A549 treated with AZD9567 at 1 μM for 4 hours (cell line): Measurements from ENCODE around the gene RAD51AP1. TPM values are rescaled to one million over a fixed set of nuclear protein-coding genes. Genes with fewer than 3 reads are reported as not detected.

ENCODE experiments used
- total RNA-seq: library from RNA; stranded (reverse); fragments of 200-300 nt; extraction: Qiagen RNA extraction; gene quantifications from 5 replicates; pipeline ENCODE4 v1.2.3, GENCODE V29; 2022; ENCODE audit not compliant: insufficient read depth

The RAD51AP1 gene
- 14.0 to 28.9 TPM (median 17.8 TPM) in 5 replicates for total RNA-seq

GRCh38 chr12:4538207-4539160, at the start of gene RAD51AP1:
RAD51AP1 (plus strand) TSS chr12:4538890; CDS start chr12:4538940, 50 bp downstream.

GRCh38 chr12:4562034-4562657, 23.5 kb downstream of the RAD51AP1 start, which contains the start of gene DYRK4:
DYRK4 (plus strand) TSS chr12:4562208; CDS start chr12:4562246, 38 bp downstream.

Other genes with a start within 250 kb of the RAD51AP1 start
- 32.8 to 49.6 TPM (median 45.3 TPM) in 5 replicates for gene TIGAR, start 217.7 kb upstream of the RAD51AP1 start, total RNA-seq
- not detected in 5 replicates for gene FGF23, start 159.2 kb upstream of the RAD51AP1 start, total RNA-seq
- not detected in 5 replicates for gene FGF6, start 93.1 kb upstream of the RAD51AP1 start, total RNA-seq
- 34.4 to 50.4 TPM (median 49.9 TPM) in 5 replicates for gene DYRK4, start 23.3 kb downstream of the RAD51AP1 start, total RNA-seq
- gene AKAP3, start 110.2 kb downstream of the RAD51AP1 start, total RNA-seq: 0.06 to 0.24 TPM (median 0.13 TPM) in 4 of 5 replicates, not detected in the other
- 106 to 212 TPM (median 115 TPM) in 5 replicates for gene NDUFA9, start 110.2 kb downstream of the RAD51AP1 start, total RNA-seq
- not detected in 5 replicates for gene GALNT8, start 181.5 kb downstream of the RAD51AP1 start, total RNA-seq